CD14-positive monocyte (primary cell): ENCODE measurements around the gene GRK1. TPM values are rescaled to one million over a fixed set of nuclear protein-coding genes. Genes with fewer than 3 reads are reported as not detected.
A peak's percentile ranks its signal among the peaks of the same experiment; 100 is the strongest.

Experiments used
- DNase-seq, 3 donors: peaks; one replicate each; pipeline ENCODE4 v3.0.0-alpha.2; 2011 to 2022
- H2AFZ ChIP-seq: 2 replicates; pipeline ENCODE4 v1.6.0; 2012; ENCODE audit warnings: mild to moderate bottlenecking, low read depth, low read length, inconsistent platforms; ENCODE audit not compliant: insufficient read depth, poor library complexity, severe bottlenecking
- H3K27ac ChIP-seq, 2 donors: 1 replicate in 1 of 2; 2 replicates in 1 of 2; pipeline ENCODE4 v1.5.1; 2012 to 2013; ENCODE audit warnings: low read length in 2 of 2, control low read depth in 1 of 2, inconsistent platforms in 1 of 2, low read depth in 1 of 2, mild to moderate bottlenecking in 1 of 2
- H3K27me3 ChIP-seq, 2 donors: one replicate each; pipeline versions ENCODE4 v1.6.0 to v1.6.1; 2011 to 2013; ENCODE audit warnings: low read length in 2 of 2; ENCODE audit not compliant: control insufficient read depth in 2 of 2, insufficient read depth in 2 of 2
- H3K36me3 ChIP-seq, 2 donors: replicated peaks in 1 of 2; 1 replicate in 1 of 2; 2 replicates in 1 of 2; pipeline versions ENCODE4 v1.5.1 to v1.6.1; 2012 to 2013; ENCODE audit warnings: low read length in 2 of 2, control low read depth in 1 of 2, inconsistent platforms in 1 of 2, mild to moderate bottlenecking in 1 of 2; ENCODE audit not compliant: insufficient read depth in 2 of 2, control insufficient read depth in 1 of 2
- H3K4me1 ChIP-seq, 2 donors: 1 replicate in 1 of 2; 2 replicates in 1 of 2; pipeline versions ENCODE4 v1.5.1 to v1.6.1; 2012 to 2013; ENCODE audit warnings: low read length in 2 of 2, control low read depth in 1 of 2, inconsistent platforms in 1 of 2, mild to moderate bottlenecking in 1 of 2, moderate library complexity in 1 of 2; ENCODE audit not compliant: insufficient read depth in 2 of 2, control insufficient read depth in 1 of 2
- H3K4me2 ChIP-seq: replicated peaks from 2 replicates; pipeline ENCODE3; 2012; ENCODE audit warnings: low read length, moderate library complexity, mild to moderate bottlenecking; ENCODE audit not compliant: poor library complexity, severe bottlenecking; ENCODE audit errors: extremely low read depth
- H3K4me3 ChIP-seq, 3 experiments: fragments of 200-600 bp in 1 of 3; sonication (generic) in 1 of 3; replicated peaks in 1 of 3; 1 replicate in 2 of 3; 2 replicates in 1 of 3; pipeline ENCODE4 v1.5.1; 2011 to 2013; ENCODE audit warnings: low read length in 3 of 3, mild to moderate bottlenecking in 3 of 3, control low read depth in 2 of 3, low read depth in 2 of 3, inconsistent platforms in 1 of 3, moderate library complexity in 1 of 3
- H3K79me2 ChIP-seq: 2 replicates; pipeline ENCODE4 v1.6.0; 2012; ENCODE audit warnings: mild to moderate bottlenecking, control low read depth, inconsistent platforms, low read length, moderate library complexity; ENCODE audit not compliant: insufficient read depth
- H3K9ac ChIP-seq: 2 replicates; pipeline ENCODE4 v1.6.0; 2017; ENCODE audit warnings: low read length, mild to moderate bottlenecking; ENCODE audit not compliant: insufficient read depth, poor library complexity, severe bottlenecking
- H3K9me3 ChIP-seq, 2 donors: replicated peaks in 1 of 2; 1 replicate in 1 of 2; 2 replicates in 1 of 2; pipeline versions ENCODE4 v1.5.1 to v1.6.1; 2012 to 2013; ENCODE audit warnings: low read length in 2 of 2, control low read depth in 1 of 2; ENCODE audit not compliant: control insufficient read depth in 1 of 2, insufficient read depth in 1 of 2
- H4K20me1 ChIP-seq: 2 replicates; pipeline ENCODE4 v1.6.0; 2012; ENCODE audit warnings: mild to moderate bottlenecking, low read length, control low read depth, moderate library complexity; ENCODE audit not compliant: insufficient read depth
- H3K27ac Mint-ChIP-seq, 7 donors: one replicate each; pipeline ENCODE4 v1.8.0; 2020; ENCODE audit warnings: mild to moderate bottlenecking in 7 of 7, mixed read lengths in 7 of 7, moderate library complexity in 6 of 7, inconsistent platforms in 2 of 7
- H3K27me3 Mint-ChIP-seq, 3 donors: one replicate each; pipeline ENCODE4 v1.8.0; 2021 to 2022; ENCODE audit warnings: low read depth in 3 of 3, mild to moderate bottlenecking in 3 of 3, mixed read lengths in 3 of 3, moderate library complexity in 3 of 3, inconsistent platforms in 1 of 3
- H3K36me3 Mint-ChIP-seq, 2 donors: one replicate each; pipeline ENCODE4 v1.8.0; 2020; ENCODE audit warnings: mixed read lengths in 2 of 2, inconsistent platforms in 1 of 2, mild to moderate bottlenecking in 1 of 2
- H3K4me1 Mint-ChIP-seq: one replicate; pipeline ENCODE4 v1.8.0; 2020; ENCODE audit warnings: mild to moderate bottlenecking, mixed read lengths
- H3K4me3 Mint-ChIP-seq, 2 donors: one replicate each; pipeline ENCODE4 v1.8.0; 2020; ENCODE audit warnings: mild to moderate bottlenecking in 2 of 2, mixed read lengths in 2 of 2, moderate library complexity in 1 of 2
- H3K9me3 Mint-ChIP-seq, 7 donors: one replicate each; pipeline ENCODE4 v1.8.0; 2020 to 2022; ENCODE audit warnings: mixed read lengths in 7 of 7, mild to moderate bottlenecking in 6 of 7, moderate library complexity in 6 of 7, inconsistent platforms in 2 of 7
- WGBS: methylation state at CpG from one replicate; pipeline ENCODE4 v1.1.5; 2013; ENCODE audit warnings: missing lambda C conversion rate; ENCODE audit not compliant: insufficient coverage; 5-methylcytosine and 5-hydroxymethylcytosine counted together
- intact Hi-C, 2 donors: fragments of 100-400 bp; cut with micrococcal nuclease; formaldehyde crosslinking; loops; one replicate each; pipeline versions ENCODE4 v1.15.0 to v1.15.1; 2023
- polyA plus RNA-seq, 3 donors: library from polyadenylated mRNA; depleted of rRNA in 1 of 3; unstranded in 2 of 3; stranded (reverse) in 1 of 3; fragments of 300-500 nt in 2 of 3; fragments of >200 nt in 1 of 3; fragmentation: Illumina TruSeq in 2 of 3; gene quantifications; 1 replicate in 2 of 3; 2 replicates in 1 of 3; pipeline ENCODE4 v1.2.3, GENCODE V29; 2012 to 2021
- TF ChIP-seq, protein P1 (sequence below): fragments of 200-600 bp; IDR thresholded peaks from one replicate; pipeline ENCODE4 v1.8.0; 2022; ENCODE audit warnings: antibody characterized with exemption, mild to moderate bottlenecking

Gene GRK1
- polyA plus RNA-seq, 3 donors: not detected

- H3K4me1 ChIP-seq: no peaks in the 10 kb centered on the region
- H3K27me3 ChIP-seq: no peaks in the 10 kb centered on the region
- Mint-ChIP-seq H3K36me3 (no peaks in the 10 kb centered on the region), H3K27me3 (peaks cover 5 to 13% (median 13%) of the 10 kb centered on the region in 3 donors), H3K9me3 (peaks cover 16 to 36% (median 32%) of the 10 kb centered on the region in 7 donors), H3K27ac (peak overlapping the region in 2 of 7 donors; percentile 22 to 33), H3K4me1 (peaks cover 7% of the 10 kb centered on the region), H3K4me3 (no peak overlapping the region)
- H3K4me3 ChIP-seq: no peak overlapping the region
- H3K9me3 ChIP-seq: peaks cover 20 to 21% of the 10 kb centered on the region in 2 donors
- H3K27ac ChIP-seq: no peak overlapping the region
- DNase-seq: no peak
- WGBS: 95% methylated on average over 14 of the region's 17 CpGs
- H3K36me3 ChIP-seq: no peaks in the 10 kb centered on the region
- H2AFZ ChIP-seq: no peak overlapping the region
- no peak overlapping the region for H3K4me2 ChIP-seq
- TF ChIP-seq, protein P1, sequence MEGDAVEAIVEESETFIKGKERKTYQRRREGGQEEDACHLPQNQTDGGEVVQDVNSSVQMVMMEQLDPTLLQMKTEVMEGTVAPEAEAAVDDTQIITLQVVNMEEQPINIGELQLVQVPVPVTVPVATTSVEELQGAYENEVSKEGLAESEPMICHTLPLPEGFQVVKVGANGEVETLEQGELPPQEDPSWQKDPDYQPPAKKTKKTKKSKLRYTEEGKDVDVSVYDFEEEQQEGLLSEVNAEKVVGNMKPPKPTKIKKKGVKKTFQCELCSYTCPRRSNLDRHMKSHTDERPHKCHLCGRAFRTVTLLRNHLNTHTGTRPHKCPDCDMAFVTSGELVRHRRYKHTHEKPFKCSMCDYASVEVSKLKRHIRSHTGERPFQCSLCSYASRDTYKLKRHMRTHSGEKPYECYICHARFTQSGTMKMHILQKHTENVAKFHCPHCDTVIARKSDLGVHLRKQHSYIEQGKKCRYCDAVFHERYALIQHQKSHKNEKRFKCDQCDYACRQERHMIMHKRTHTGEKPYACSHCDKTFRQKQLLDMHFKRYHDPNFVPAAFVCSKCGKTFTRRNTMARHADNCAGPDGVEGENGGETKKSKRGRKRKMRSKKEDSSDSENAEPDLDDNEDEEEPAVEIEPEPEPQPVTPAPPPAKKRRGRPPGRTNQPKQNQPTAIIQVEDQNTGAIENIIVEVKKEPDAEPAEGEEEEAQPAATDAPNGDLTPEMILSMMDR: no peak
- no peaks in the 10 kb centered on the region for H3K79me2 ChIP-seq
- no peak overlapping the region for H3K9ac ChIP-seq
- intact Hi-C loops: no loop called here
- H4K20me1 ChIP-seq: no peaks in the 10 kb centered on the region
Measured at GRCh38 chr13:113649212-113649611, 17.8 kb upstream of the GRK1 start.

DNA sequence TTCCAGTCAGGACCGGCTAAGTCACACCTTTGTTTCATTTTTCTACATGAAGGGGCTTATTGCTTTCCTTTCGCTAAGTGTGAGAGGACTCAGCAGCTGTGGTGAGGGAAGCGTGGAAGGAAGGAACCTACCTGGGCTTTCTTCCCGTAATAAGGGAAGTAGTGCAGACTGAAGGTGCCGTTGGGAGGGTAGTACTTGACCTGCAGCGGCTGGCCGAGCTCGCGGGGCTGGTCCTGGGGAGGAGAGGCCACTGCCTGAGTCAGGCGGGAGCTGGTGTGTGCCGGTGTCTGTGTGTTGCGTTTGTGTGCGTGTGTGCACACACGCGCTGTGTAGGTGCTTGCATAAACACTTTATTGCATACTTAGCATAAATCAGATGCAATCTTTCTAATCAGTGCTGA is 16.7 kb upstream of the GRK1 start:
- Histone ChIP-seq H3K36me3 (no peaks in the 10 kb centered on the region), H3K4me1 (no peaks in the 10 kb centered on the region), H3K27ac (no peak overlapping the region), H3K4me2 (no peak overlapping the region), H3K79me2 (no peaks in the 10 kb centered on the region), H2AFZ (no peak overlapping the region), H3K9me3 (peaks cover 10 to 17% of the 10 kb centered on the region in 2 donors), H3K27me3 (no peaks in the 10 kb centered on the region), H3K4me3 (no peak overlapping the region), H4K20me1 (no peaks in the 10 kb centered on the region), H3K9ac (no peak overlapping the region)
- Mint-ChIP-seq H3K27ac (no peak overlapping the region), H3K4me1 (peaks cover 7% of the 10 kb centered on the region), H3K4me3 (no peak overlapping the region), H3K27me3 (peaks cover 7 to 13% (median 13%) of the 10 kb centered on the region in 3 donors), H3K9me3 (peaks cover 13 to 28% (median 25%) of the 10 kb centered on the region in 7 donors), H3K36me3 (no peaks in the 10 kb centered on the region)
- DNase-seq: no peak
- 87% methylated on average over 11 of the region's 15 CpGs for whole genome bisulfite sequencing
- TF ChIP-seq, protein P1: no peak
- intact Hi-C loops: no loop called here
